K562 (cell line): ENCODE data around the gene DYNC1I1. TPM values are rescaled to one million over a fixed set of nuclear protein-coding genes. Genes with fewer than 3 reads are reported as not detected.

Experiments
- ATAC-seq: fragments of 200-7000 bp; cut with Tn5 transposase; 3 replicates; pipeline ENCODE4 v1.9.1; 2020; ENCODE audit warnings: moderate library complexity
- BruUV-seq: library from RNA; stranded (reverse); fragments of 400-500 nt; replicated peaks from 2 replicates; lab custom pipeline; 2021; lab: Mats Ljungman, UMichigan
- CTCF ChIA-PET: fragments of 300-600 bp; formaldehyde crosslinking; extraction: SDS; loops from one replicate; lab custom pipeline; 2021; ENCODE audit warnings: low intra/inter-chr PET ratio; lab: Yijun Ruan, JAX
- POLR2A ChIA-PET: fragments of 300-600, 350-650 bp; sonication (Branson Sonifier 250); formaldehyde crosslinking; extraction: SDS; loops from one replicate; lab custom pipeline; 2021; ENCODE audit warnings: antibody characterized with exemption, inconsistent platforms; lab: Yijun Ruan, JAX
- DNase-seq, 4 experiments: peaks; one replicate each; pipeline versions ENCODE4 v3.0.0 to v3.0.0-alpha.2; 2011 to 2018; ENCODE audit warnings: low spot score in 3 of 4, mixed read lengths in 3 of 4; ENCODE audit errors: extremely low read depth in 1 of 4
- FAIRE-seq: peaks from 2 replicates; lab custom pipeline; 2011; peaks lifted over from hg19 to GRCh38; lab: Jason Lieb, UNC
- H2AFZ ChIP-seq: 2 replicates; pipeline ENCODE4 v1.6.0; 2011; ENCODE audit warnings: low read depth, low read length, control low read depth, inconsistent platforms
- H3K27ac ChIP-seq: fragments of 200-600 bp; 3 replicates; pipeline ENCODE4 v1.8.0; 2011; ENCODE audit warnings: low read depth, mild to moderate bottlenecking, control low read depth, inconsistent platforms, low read length, moderate library complexity, mixed read lengths; ENCODE audit errors: extremely low read depth
- H3K27me3 ChIP-seq, 2 experiments: fragments of 300-600 bp in 1 of 2; 2 replicates in 1 of 2; 3 replicates in 1 of 2; pipeline versions ENCODE4 v1.6.0 to v1.8.0; 2011; ENCODE audit warnings: inconsistent platforms in 2 of 2, low read length in 2 of 2, mild to moderate bottlenecking in 1 of 2, mixed read lengths in 1 of 2, moderate library complexity in 1 of 2; ENCODE audit not compliant: control insufficient read depth in 2 of 2, insufficient read depth in 2 of 2
- H3K36me3 ChIP-seq: fragments of 300-600 bp; 3 replicates; pipeline ENCODE4 v1.8.0; 2011; ENCODE audit warnings: mild to moderate bottlenecking, low read length, inconsistent platforms; ENCODE audit not compliant: control insufficient read depth, insufficient read depth
- H3K4me1 ChIP-seq, 2 experiments: fragments of 200-600 bp in 1 of 2; replicated peaks in 1 of 2; 2 replicates in 1 of 2; 3 replicates in 1 of 2; pipeline versions ENCODE4 v1.5.1 to v1.8.0; 2011; ENCODE audit warnings: inconsistent platforms in 2 of 2, low read length in 2 of 2, mild to moderate bottlenecking in 1 of 2, mixed read lengths in 1 of 2, moderate library complexity in 1 of 2; ENCODE audit not compliant: control insufficient read depth in 2 of 2, insufficient read depth in 2 of 2
- H3K4me2 ChIP-seq: 2 replicates; pipeline ENCODE4 v1.6.1; 2011; ENCODE audit warnings: low read length, control low read depth, inconsistent platforms, mixed read lengths; ENCODE audit not compliant: insufficient read depth
- H3K4me3 ChIP-seq: fragments of 200-600 bp; sonication (generic), shearing (Covaris generic); 2 replicates; pipeline ENCODE4 v1.5.1; 2016; ENCODE audit warnings: control low read depth, inconsistent platforms
- H3K79me2 ChIP-seq: fragments of 200-600 bp; 3 replicates; pipeline ENCODE4 v1.8.0; 2011; ENCODE audit warnings: low read length, inconsistent platforms; ENCODE audit not compliant: control insufficient read depth, insufficient read depth
- H3K9ac ChIP-seq, 2 experiments: 2 replicates each; pipeline versions ENCODE4 v1.6.0 to v1.6.1; 2011; ENCODE audit warnings: low read depth in 2 of 2, low read length in 2 of 2, control low read depth in 1 of 2, inconsistent platforms in 1 of 2, mild to moderate bottlenecking in 1 of 2, mixed read lengths in 1 of 2; ENCODE audit not compliant: insufficient read depth in 1 of 2
- H3K9me1 ChIP-seq: one replicate; pipeline ENCODE4 v1.6.0; 2011; ENCODE audit warnings: inconsistent platforms, mild to moderate bottlenecking, low read length, moderate library complexity; ENCODE audit not compliant: control insufficient read depth, insufficient read depth
- H3K9me3 ChIP-seq: replicated peaks from 2 replicates; pipeline ENCODE4 v1.5.1; 2011; ENCODE audit warnings: low read depth, low read length, inconsistent platforms; ENCODE audit not compliant: control insufficient read depth, insufficient read depth
- H4K20me1 ChIP-seq: replicated peaks from 2 replicates; pipeline ENCODE4 v1.6.1; 2011; ENCODE audit warnings: low read length, inconsistent platforms, mixed read lengths; ENCODE audit not compliant: control insufficient read depth, insufficient read depth
- IFI16 ChIP-seq: fragments of 250-450 bp; sonication (Bioruptor Pico); IDR thresholded peaks from 2 replicates; pipeline ENCODE4 v2.1.2; 2022; ENCODE audit warnings: mild to moderate bottlenecking, inconsistent platforms
- KHSRP ChIP-seq: fragments of 450-650 bp; IDR thresholded peaks from 2 replicates; pipeline ENCODE4 v1.6.1; 2017
- RBFOX2 ChIP-seq: fragments of 200-400 bp; formaldehyde crosslinking; IDR thresholded peaks from 2 replicates; pipeline ENCODE4 v1.6.1; 2017; ENCODE audit warnings: low read depth, mild to moderate bottlenecking, low read length, moderate library complexity
- RBM39 ChIP-seq: fragments of 200-400 bp; formaldehyde crosslinking; optimal IDR thresholded peaks from 2 replicates; pipeline ENCODE3; 2018; ENCODE audit warnings: low read depth, low read length
- SNRNP70 ChIP-seq: fragments of 200-400 bp; formaldehyde crosslinking; optimal IDR thresholded peaks from 2 replicates; pipeline ENCODE3; 2017; ENCODE audit warnings: low read depth, low read length
- TCF7 ChIP-seq: sonication (generic); IDR thresholded peaks from 2 replicates; pipeline ENCODE4 v1.6.1; 2016; ENCODE audit warnings: antibody characterized with exemption, borderline replicate concordance
- THRA ChIP-seq: fragments of 450-650 bp; IDR thresholded peaks from 2 replicates; pipeline ENCODE4 v1.6.1; 2017; ENCODE audit warnings: mild to moderate bottlenecking, moderate library complexity
- WGBS: fragments of 100-300 bp; shearing (Covaris generic); methylation state at CpG from one replicate; pipeline ENCODE4 v1.1.6; 2016; ENCODE audit warnings: low coverage, mixed read lengths; ENCODE audit not compliant: insufficient coverage; ENCODE audit errors: missing lambda C conversion rate; 5-methylcytosine and 5-hydroxymethylcytosine counted together
- in situ Hi-C: fragments of 300-500 bp; cut with MboI; formaldehyde crosslinking; loops from 4 replicates; pipeline ENCODE4 v1.15.0; 2018; ENCODE audit warnings: inconsistent platforms, mixed read lengths
- intact Hi-C: fragments of 100-400 bp; cut with micrococcal nuclease; formaldehyde crosslinking; loops from 2 replicates; pipeline ENCODE4 v1.14.2; 2022
- polyA plus RNA-seq, 8 experiments: library from polyadenylated mRNA; depleted of rRNA in 4 of 8; stranded (reverse) in 5 of 8; unstranded in 3 of 8; fragments of >200 nt; fragmentation: Nextera tagmentation in 2 of 8; fragmentation: Illumina TruSeq in 1 of 8; extraction: Ambion mirVana in 2 of 8; extraction: Trizol in 1 of 8; gene quantifications; 2 replicates each; pipeline versions ENCODE4 v1.2.1 to v1.2.3, GENCODE V29; 2011 to 2014; ENCODE audit warnings: inconsistent platforms in 1 of 8, missing spikeins in 1 of 8
- total RNA-seq, 7 experiments: library from RNA; depleted of rRNA in 6 of 7; stranded (reverse); fragments of >200 nt in 6 of 7; fragmentation: Illumina TruSeq in 2 of 7; extraction: Trizol in 2 of 7; gene quantifications; 2 replicates each; pipeline versions ENCODE4 v1.2.1 to v1.2.3, GENCODE V29; 2011 to 2021; ENCODE audit warnings: low replicate concordance in 1 of 7
- TF ChIP-seq, protein P1 (sequence below): fragments of 450-650 bp; formaldehyde crosslinking; IDR thresholded peaks from 2 replicates; pipeline ENCODE4 v1.4.0; 2020; ENCODE audit warnings: mild to moderate bottlenecking, moderate library complexity
- TF ChIP-seq, protein P2 (sequence below): fragments of 450-650 bp; formaldehyde crosslinking; IDR thresholded peaks from 2 replicates; pipeline ENCODE4 v1.4.0; 2020; ENCODE audit warnings: mild to moderate bottlenecking, mixed read lengths
- TF ChIP-seq, protein P3 (sequence below): fragments of 450-650 bp; formaldehyde crosslinking; IDR thresholded peaks from 2 replicates; pipeline ENCODE4 v1.4.0; 2020; ENCODE audit warnings: mild to moderate bottlenecking, moderate library complexity

DYNC1I1 gene
- total and polyA plus RNA-seq, 9 of the 15 experiments (the other 6 are each of a cell fraction or from before 2014, with no cell fraction given): 0.22 to 1.5 (median 0.44) TPM

DNA sequence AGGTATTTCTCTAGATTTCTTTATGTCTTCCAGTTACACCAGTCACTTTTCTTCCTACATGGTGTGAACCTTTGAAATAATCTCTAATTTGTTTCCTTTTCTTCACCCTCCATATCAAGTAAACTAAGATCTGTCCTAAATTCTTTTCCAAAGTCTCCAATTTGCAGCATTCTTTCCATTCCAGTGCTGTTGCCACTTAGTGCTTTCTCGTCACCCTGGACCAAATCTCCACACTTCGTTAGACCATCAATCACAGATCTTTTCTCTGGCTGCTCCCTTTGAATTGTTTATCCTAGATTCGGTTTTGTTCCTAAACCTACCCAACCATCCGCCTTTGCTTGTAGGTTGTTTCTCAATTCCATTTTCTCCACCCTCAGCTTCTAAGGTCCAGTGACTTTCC lies 74.7 kb downstream of the DYNC1I1 start:
- H3K9me3 ChIP-seq: no peaks in the 10 kb centered on the region
- POLR2A ChIA-PET: no interaction called here
- no peaks in the 10 kb centered on the region for H3K9me1 ChIP-seq
- ATAC-seq (no peak), DNase-seq (no peak), FAIRE-seq (no peak)
- no peaks in the 10 kb centered on the region for H3K79me2 ChIP-seq
- no peak overlapping the region for H3K9ac ChIP-seq
- CTCF ChIA-PET: no interaction called here
- in situ Hi-C loops: no loop called here
- no peak overlapping the region for H3K4me2 ChIP-seq
- no peaks in the 10 kb centered on the region for H4K20me1 ChIP-seq
- TF ChIP-seq, protein P1, sequence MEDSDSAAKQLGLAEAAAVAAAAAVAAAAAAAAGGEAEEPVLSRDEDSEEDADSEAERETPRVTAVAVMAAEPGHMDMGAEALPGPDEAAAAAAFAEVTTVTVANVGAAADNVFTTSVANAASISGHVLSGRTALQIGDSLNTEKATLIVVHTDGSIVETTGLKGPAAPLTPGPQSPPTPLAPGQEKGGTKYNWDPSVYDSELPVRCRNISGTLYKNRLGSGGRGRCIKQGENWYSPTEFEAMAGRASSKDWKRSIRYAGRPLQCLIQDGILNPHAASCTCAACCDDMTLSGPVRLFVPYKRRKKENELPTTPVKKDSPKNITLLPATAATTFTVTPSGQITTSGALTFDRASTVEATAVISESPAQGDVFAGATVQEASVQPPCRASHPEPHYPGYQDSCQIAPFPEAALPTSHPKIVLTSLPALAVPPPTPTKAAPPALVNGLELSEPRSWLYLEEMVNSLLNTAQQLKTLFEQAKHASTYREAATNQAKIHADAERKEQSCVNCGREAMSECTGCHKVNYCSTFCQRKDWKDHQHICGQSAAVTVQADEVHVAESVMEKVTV: no peak
- no peak for TF ChIP-seq RBM39
- H3K36me3 ChIP-seq: no peaks in the 10 kb centered on the region
- H3K4me3 ChIP-seq: no peak overlapping the region
- no TSS peak for BruUV-seq
- no peak overlapping the region for H3K27ac ChIP-seq
- no peaks in the 10 kb centered on the region for H3K4me1 ChIP-seq
- H3K27me3 ChIP-seq: no peaks in the 10 kb centered on the region; a peak in 1 of 5 replicates
- intact Hi-C loops: no loop called here
- 0% methylated on average over 4 of the region's 4 CpGs for WGBS
- H2AFZ ChIP-seq: no peak overlapping the region

DNA sequence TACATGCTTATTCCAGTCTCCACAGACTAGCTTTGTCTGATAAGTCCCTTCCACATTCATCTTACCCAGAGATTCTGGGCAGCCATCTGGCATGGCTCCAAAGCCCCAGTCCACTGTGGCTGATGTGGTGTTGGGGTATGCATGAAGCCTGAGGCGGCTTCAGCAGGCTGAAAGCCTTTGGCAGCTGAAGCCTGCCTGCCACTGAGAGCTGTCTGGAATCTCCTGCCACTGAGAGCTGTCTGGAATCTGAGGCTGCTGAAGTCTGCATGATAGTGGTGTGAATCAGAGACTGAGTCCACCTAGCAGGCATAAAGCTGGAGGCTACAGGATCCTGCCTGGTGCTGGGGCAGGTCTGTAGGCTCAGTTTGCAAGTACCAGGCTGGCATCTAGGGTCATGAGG lies 87.1 kb downstream of the DYNC1I1 start:
- H3K4me3 ChIP-seq: no peak overlapping the region
- no peaks in the 10 kb centered on the region for H4K20me1 ChIP-seq
- no peaks in the 10 kb centered on the region for H3K9me1 ChIP-seq
- CTCF ChIA-PET: no interaction called here
- FAIRE-seq (no peak), DNase-seq (no peak), ATAC-seq (no peak)
- no peaks in the 10 kb centered on the region for H3K4me1 ChIP-seq
- intact Hi-C loops (no loop called here), in situ Hi-C loops (no loop called here)
- H3K27me3 ChIP-seq: no peaks in the 10 kb centered on the region
- WGBS: 0% methylated on average over 1 of the region's 1 CpG
- H3K9me3 ChIP-seq: no peaks in the 10 kb centered on the region
- H3K79me2 ChIP-seq: no peaks in the 10 kb centered on the region
- H3K27ac ChIP-seq: no peak overlapping the region
- no peak overlapping the region for H3K9ac ChIP-seq
- no peak overlapping the region for H2AFZ ChIP-seq
- H3K4me2 ChIP-seq: no peak overlapping the region
- no peaks in the 10 kb centered on the region for H3K36me3 ChIP-seq
- POLR2A ChIA-PET: no interaction called here
- BruUV-seq: no TSS peak
- no peak for TF ChIP-seq TCF7
- TF ChIP-seq KHSRP: no peak
- TF ChIP-seq THRA: no peak
- no peak for TF ChIP-seq RBFOX2
- no peak for TF ChIP-seq IFI16 (CRISPR knock-in tag)
- TF ChIP-seq, protein P2, sequence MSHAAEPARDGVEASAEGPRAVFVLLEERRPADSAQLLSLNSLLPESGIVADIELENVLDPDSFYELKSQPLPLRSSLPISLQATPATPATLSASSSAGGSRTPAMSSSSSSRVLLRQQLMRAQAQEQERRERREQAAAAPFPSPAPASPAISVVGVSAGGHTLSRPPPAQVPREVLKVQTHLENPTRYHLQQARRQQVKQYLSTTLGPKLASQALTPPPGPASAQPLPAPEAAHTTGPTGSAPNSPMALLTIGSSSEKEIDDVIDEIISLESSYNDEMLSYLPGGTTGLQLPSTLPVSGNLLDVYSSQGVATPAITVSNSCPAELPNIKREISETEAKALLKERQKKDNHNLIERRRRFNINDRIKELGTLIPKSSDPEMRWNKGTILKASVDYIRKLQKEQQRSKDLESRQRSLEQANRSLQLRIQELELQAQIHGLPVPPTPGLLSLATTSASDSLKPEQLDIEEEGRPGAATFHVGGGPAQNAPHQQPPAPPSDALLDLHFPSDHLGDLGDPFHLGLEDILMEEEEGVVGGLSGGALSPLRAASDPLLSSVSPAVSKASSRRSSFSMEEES (CRISPR knock-in tag): no peak
- TF ChIP-seq SNRNP70: no peak
- TF ChIP-seq, protein P3, sequence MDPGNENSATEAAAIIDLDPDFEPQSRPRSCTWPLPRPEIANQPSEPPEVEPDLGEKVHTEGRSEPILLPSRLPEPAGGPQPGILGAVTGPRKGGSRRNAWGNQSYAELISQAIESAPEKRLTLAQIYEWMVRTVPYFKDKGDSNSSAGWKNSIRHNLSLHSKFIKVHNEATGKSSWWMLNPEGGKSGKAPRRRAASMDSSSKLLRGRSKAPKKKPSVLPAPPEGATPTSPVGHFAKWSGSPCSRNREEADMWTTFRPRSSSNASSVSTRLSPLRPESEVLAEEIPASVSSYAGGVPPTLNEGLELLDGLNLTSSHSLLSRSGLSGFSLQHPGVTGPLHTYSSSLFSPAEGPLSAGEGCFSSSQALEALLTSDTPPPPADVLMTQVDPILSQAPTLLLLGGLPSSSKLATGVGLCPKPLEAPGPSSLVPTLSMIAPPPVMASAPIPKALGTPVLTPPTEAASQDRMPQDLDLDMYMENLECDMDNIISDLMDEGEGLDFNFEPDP: no peak
